ENCODE results near the gene JAG1.

JAG1 gene

GRCh38 chr20:10699489-10699888 lies 25.7 kb upstream of the JAG1 start:
- no peak for TF ChIP-seq CTCF (IDR thresholded peaks at IDR 0.05; ENCODE audit: low read depth, low read length)
- no peak for DNase-seq (ENCODE audit: extremely low read depth, low read depth)

GRCh38 chr20:10696650-10697049 lies 22.9 kb upstream of the JAG1 start:
- TF ChIP-seq CTCF (IDR thresholded peaks at IDR 0.05; ENCODE audit: low read depth, low read length), result peak; percentile 44
- no peak for DNase-seq (ENCODE audit: extremely low read depth, low read depth)

- DNase-seq (ENCODE audit: extremely low read depth, low read depth), result no peak
- TF ChIP-seq CTCF (IDR thresholded peaks at IDR 0.05; ENCODE audit: low read depth, low read length), result no peak
These were observed 15.6 kb upstream of the JAG1 start for GRCh38 chr20:10689385-10689784.

GRCh38 chr20:10687895-10688294 lies 14.1 kb upstream of the JAG1 start:
- DNase-seq (ENCODE audit: extremely low read depth, low read depth), result no peak
- no peak for TF ChIP-seq CTCF (IDR thresholded peaks at IDR 0.05; ENCODE audit: low read depth, low read length)

- TF ChIP-seq CTCF (IDR thresholded peaks at IDR 0.05; ENCODE audit: low read depth, low read length), result no peak
- DNase-seq (ENCODE audit: extremely low read depth, low read depth), result no peak
These were observed 12.7 kb upstream of the JAG1 start for GRCh38 chr20:10686356-10687133.

- TF ChIP-seq CTCF (IDR thresholded peaks at IDR 0.05; ENCODE audit: low read depth, low read length), result no peak
- no peak for DNase-seq (ENCODE audit: extremely low read depth, low read depth)
These were observed 9.7 kb upstream of the JAG1 start for GRCh38 chr20:10683537-10683936.

GRCh38 chr20:10682939-10683338 lies 9.1 kb upstream of the JAG1 start:
- DNase-seq (ENCODE audit: extremely low read depth, low read depth), result no peak
- no peak for TF ChIP-seq CTCF (IDR thresholded peaks at IDR 0.05; ENCODE audit: low read depth, low read length)
